GM21447 (cell line): ENCODE measurements around the gene PDE1C.

Source experiments
- ATAC-seq: cut with Tn5 transposase; IDR thresholded peaks from one replicate; pipeline ENCODE4 v1.9.1; 2021; ENCODE audit not compliant: unreplicated experiment

PDE1C gene

GRCh38 chr7:31785101-31785500 lies 285.1 kb downstream of the PDE1C start:
- ATAC-seq, result no peak

- ATAC-seq, result no peak
These were observed 287.0 kb downstream of the PDE1C start for GRCh38 chr7:31783221-31783620.

GRCh38 chr7:31782411-31782991 lies 287.7 kb downstream of the PDE1C start:
- peak; percentile 77 for ATAC-seq

- ATAC-seq, result no peak
These were observed 291.9 kb downstream of the PDE1C start for GRCh38 chr7:31778296-31778695.

- no peak for ATAC-seq
These were observed 293.6 kb downstream of the PDE1C start for GRCh38 chr7:31776616-31777015.

GRCh38 chr7:31775556-31775955 lies 294.7 kb downstream of the PDE1C start:
- ATAC-seq, result no peak

GRCh38 chr7:31772211-31772610 lies 298.0 kb downstream of the PDE1C start:
- no peak for ATAC-seq

GRCh38 chr7:31767686-31768358 lies 302.4 kb downstream of the PDE1C start:
- ATAC-seq, result no peak

- no peak for ATAC-seq
These were observed 305.7 kb downstream of the PDE1C start for GRCh38 chr7:31764462-31764861.

GRCh38 chr7:31763548-31763947 lies 306.7 kb downstream of the PDE1C start:
- ATAC-seq, result no peak

- no peak for ATAC-seq
These were observed 308.6 kb downstream of the PDE1C start for GRCh38 chr7:31761646-31762045.

- no peak for ATAC-seq
These were observed 311.5 kb downstream of the PDE1C start for GRCh38 chr7:31758755-31759154.

GRCh38 chr7:31751726-31752125 lies 318.5 kb downstream of the PDE1C start:
- no peak for ATAC-seq

GRCh38 chr7:31748084-31748483 lies 322.1 kb downstream of the PDE1C start:
- no peak for ATAC-seq

GRCh38 chr7:31747553-31747952 lies 322.7 kb downstream of the PDE1C start:
- ATAC-seq, result no peak

GRCh38 chr7:31744294-31744874 lies 325.8 kb downstream of the PDE1C start:
- ATAC-seq, result peak; percentile 73

- no peak for ATAC-seq
These were observed 328.4 kb downstream of the PDE1C start for GRCh38 chr7:31741852-31742251.

- ATAC-seq, result peak; percentile 60
These were observed 333.9 kb downstream of the PDE1C start for GRCh38 chr7:31735991-31736982.

GRCh38 chr7:31734456-31734855 lies 335.8 kb downstream of the PDE1C start:
- no peak for ATAC-seq

- no peak for ATAC-seq
These were observed 340.9 kb downstream of the PDE1C start for GRCh38 chr7:31729195-31729804.

- ATAC-seq, result no peak
These were observed 345.5 kb downstream of the PDE1C start for GRCh38 chr7:31724696-31725095.
